HepG2 (cell line): ENCODE results near the gene NMU. TPM values are rescaled to one million over a fixed set of nuclear protein-coding genes. Genes with fewer than 3 reads are reported as not detected.
"Not testable (repeated sequence)": the region's sequence is repeated elsewhere in the genome, so short reads cannot be mapped to it uniquely, and the experiment has no call there.

Experiments
- ATAC-seq: fragments of 200-7000 bp; cut with Tn5 transposase; 3 replicates; pipeline ENCODE4 v1.9.1; 2020; ENCODE audit warnings: mild to moderate bottlenecking, moderate library complexity
- BruUV-seq: library from RNA; stranded (reverse); fragments of 400-500 nt; replicated peaks from 2 replicates; lab custom pipeline; 2021; lab: Mats Ljungman, UMichigan
- CTCF ChIA-PET: fragments of 300-600 bp; formaldehyde crosslinking; extraction: SDS; loops from one replicate; lab custom pipeline; 2021; ENCODE audit warnings: low total read pairs, inconsistent platforms, low intra/inter-chr PET ratio; lab: Yijun Ruan, JAX
- POLR2A ChIA-PET: fragments of 350-600 bp; sonication (Branson Sonifier 250); formaldehyde crosslinking; loops from one replicate; lab custom pipeline; 2020; ENCODE audit warnings: antibody characterized with exemption, inconsistent platforms; lab: Yijun Ruan, JAX
- DNase-seq: peaks from one replicate; pipeline ENCODE4 v3.0.0-alpha.2; 2015; ENCODE audit warnings: low spot score
- FAIRE-seq: peaks from 3 replicates; lab custom pipeline; 2011; peaks lifted over from hg19 to GRCh38; lab: Jason Lieb, UNC
- H2AFZ ChIP-seq: one replicate; pipeline ENCODE4 v1.6.1; 2011; ENCODE audit warnings: low read length, inconsistent platforms
- H3K27ac ChIP-seq: fragments of 300-600 bp; 3 replicates; pipeline ENCODE4 v1.8.0; 2011; ENCODE audit warnings: mixed run types, mild to moderate bottlenecking, mixed read lengths, low read length, inconsistent platforms; ENCODE audit not compliant: insufficient read depth; ENCODE audit errors: extremely low read length
- H3K27me3 ChIP-seq, 2 experiments: fragments of 200-600 bp in 1 of 2; 2 replicates in 1 of 2; 3 replicates in 1 of 2; pipeline versions ENCODE4 v1.6.0 to v1.8.0; 2011; ENCODE audit warnings: low read length in 2 of 2, mild to moderate bottlenecking in 2 of 2, moderate library complexity in 2 of 2, inconsistent platforms in 1 of 2; ENCODE audit not compliant: insufficient read depth in 2 of 2, control insufficient read depth in 1 of 2
- H3K36me3 ChIP-seq, 2 experiments: fragments of 200-600 bp in 1 of 2; replicated peaks in 1 of 2; 2 replicates in 1 of 2; 3 replicates in 1 of 2; pipeline versions ENCODE4 v1.5.1 to v1.8.0; 2011; ENCODE audit warnings: low read length in 2 of 2, inconsistent platforms in 1 of 2; ENCODE audit not compliant: insufficient read depth in 2 of 2, control insufficient read depth in 1 of 2
- H3K4me1 ChIP-seq: 2 replicates; pipeline ENCODE4 v1.5.1; 2012; ENCODE audit warnings: low read length, inconsistent platforms; ENCODE audit not compliant: insufficient read depth
- H3K4me2 ChIP-seq: 2 replicates; pipeline ENCODE4 v1.6.0; 2011; ENCODE audit warnings: low read depth, low read length, inconsistent platforms
- H3K4me3 ChIP-seq, 3 experiments: fragments of 200-600 bp in 1 of 3; sonication (generic), shearing (Covaris generic) in 1 of 3; replicated peaks in 1 of 3; 2 replicates each; pipeline ENCODE4 v1.5.1; 2011 to 2016; ENCODE audit warnings: low read length in 3 of 3, inconsistent platforms in 2 of 3, low read depth in 2 of 3, mild to moderate bottlenecking in 2 of 3, control low read depth in 1 of 3, mixed read lengths in 1 of 3; ENCODE audit not compliant: insufficient read depth in 1 of 3
- H3K79me2 ChIP-seq: one replicate; pipeline ENCODE4 v1.6.1; 2011; ENCODE audit warnings: low read length, inconsistent platforms; ENCODE audit not compliant: insufficient read depth
- H3K9ac ChIP-seq: 2 replicates; pipeline ENCODE4 v1.6.0; 2011; ENCODE audit warnings: mild to moderate bottlenecking, low read depth, low read length, inconsistent platforms; ENCODE audit not compliant: insufficient read depth
- H3K9me3 ChIP-seq: 2 replicates; pipeline ENCODE4 v1.5.1; 2012; ENCODE audit warnings: mild to moderate bottlenecking, low read length
- H4K20me1 ChIP-seq: 2 replicates; pipeline ENCODE4 v1.6.0; 2011; ENCODE audit warnings: inconsistent platforms, mild to moderate bottlenecking, low read length, moderate library complexity; ENCODE audit not compliant: insufficient read depth
- ATF7 ChIP-seq, 2 experiments: fragments of 450-650 bp in 1 of 2; sonication (generic) in 1 of 2; formaldehyde crosslinking in 1 of 2; IDR thresholded peaks; 2 replicates each; pipeline versions ENCODE4 v1.4.0 to v1.6.1; 2016 to 2020; ENCODE audit warnings: antibody characterized with exemption in 1 of 2, mild to moderate bottlenecking in 1 of 2, missing genetic modification reagents in 1 of 2
- ZNF788 ChIP-seq: sonication (generic); formaldehyde crosslinking; IDR thresholded peaks from 2 replicates; pipeline ENCODE4 v1.5.0; 2020; ENCODE audit warnings: mild to moderate bottlenecking, missing genetic modification reagents, borderline replicate concordance
- WGBS: methylation state at CpG from one replicate; pipeline ENCODE4 v1.1.6; 2017; ENCODE audit warnings: low lambda C conversion rate; 5-methylcytosine and 5-hydroxymethylcytosine counted together
- in situ Hi-C: cut with HindIII; loops from 2 replicates; pipeline ENCODE4 v1.10.0; 2017; ENCODE audit warnings: low pct_unique_long_range_greater_than_20kb; ENCODE audit not compliant: extremely low pct_ligation_motif_present
- intact Hi-C: fragments of 100-400 bp; cut with micrococcal nuclease; formaldehyde crosslinking; loops from one replicate; pipeline ENCODE4 v1.10.0; 2022; ENCODE audit not compliant: unreplicated experiment
- polyA plus RNA-seq, 8 experiments: library from polyadenylated mRNA; depleted of rRNA in 3 of 8; stranded (reverse) in 7 of 8; unstranded in 1 of 8; fragments of >200 nt; fragmentation: Illumina TruSeq in 4 of 8; extraction: Trizol in 4 of 8; gene quantifications; 2 replicates each; pipeline versions ENCODE4 v1.2.1 to v1.2.3, GENCODE V29; 2011 to 2016; ENCODE audit warnings: low read depth in 4 of 8, missing spikeins in 1 of 8, mixed read lengths in 1 of 8; ENCODE audit not compliant: insufficient read depth in 1 of 8
- total RNA-seq, 5 experiments: library from RNA; depleted of rRNA; stranded (reverse); fragments of >200 nt; fragmentation: Illumina TruSeq; extraction: Trizol; gene quantifications; 2 replicates each; pipeline ENCODE4 v1.2.3, GENCODE V29; 2016; ENCODE audit warnings: low read depth in 1 of 5

The NMU gene
- total and polyA plus RNA-seq, 2 of the 13 experiments (the other 11 are each of a cell fraction or from before 2014, with no cell fraction given) = not detected

DNA sequence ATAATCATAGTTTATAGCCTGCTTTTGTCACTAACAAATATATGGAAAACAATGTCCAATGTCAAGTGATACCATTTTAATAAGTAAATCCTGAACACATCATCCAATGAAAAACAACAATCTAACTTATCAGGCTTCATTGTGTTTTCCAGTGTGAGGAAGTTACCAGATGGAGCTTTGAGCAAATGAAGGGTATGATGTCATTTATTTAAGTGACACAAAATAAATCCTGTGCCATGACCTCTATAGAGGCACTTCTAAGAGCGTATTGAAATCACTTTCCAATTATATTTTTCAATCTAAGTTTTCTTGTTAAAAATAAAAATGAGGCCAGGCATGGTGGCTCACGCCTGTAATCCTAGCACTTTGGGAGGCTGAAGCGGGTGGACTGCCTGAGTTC lies 48.2 kb upstream of the NMU start:
- H3K9me3 ChIP-seq = no peaks in the 10 kb centered on the region
- TF ChIP-seq ZNF788 (CRISPR knock-in tag) (no peak), ATF7 (IDR thresholded peaks at IDR 0.05) (peak; percentile 73), ATF7 (CRISPR knock-in tag; IDR thresholded peaks at IDR 0.05) (no peak)
- no peaks in the 10 kb centered on the region for H3K36me3 ChIP-seq
- no peak overlapping the region for H3K4me2 ChIP-seq
- in situ Hi-C loops (no loop called here), intact Hi-C loops (no loop called here)
- H3K79me2 ChIP-seq = no peaks in the 10 kb centered on the region
- no TSS peak for BruUV-seq
- POLR2A ChIA-PET = no interaction called here
- H3K27me3 ChIP-seq = no peaks in the 10 kb centered on the region
- no peaks in the 10 kb centered on the region for H3K4me1 ChIP-seq
- H3K4me3 ChIP-seq = no peak overlapping the region
- ATAC-seq = no peak
- FAIRE-seq = no peak
- DNase-seq = no peak
- H3K9ac ChIP-seq = no peak overlapping the region
- CTCF ChIA-PET = no interaction called here
- H2AFZ ChIP-seq = no peak overlapping the region
- no peaks in the 10 kb centered on the region for H4K20me1 ChIP-seq
- 4% methylated on average over 3 of the region's 3 CpGs for WGBS
- H3K27ac ChIP-seq = no peak overlapping the region

DNA sequence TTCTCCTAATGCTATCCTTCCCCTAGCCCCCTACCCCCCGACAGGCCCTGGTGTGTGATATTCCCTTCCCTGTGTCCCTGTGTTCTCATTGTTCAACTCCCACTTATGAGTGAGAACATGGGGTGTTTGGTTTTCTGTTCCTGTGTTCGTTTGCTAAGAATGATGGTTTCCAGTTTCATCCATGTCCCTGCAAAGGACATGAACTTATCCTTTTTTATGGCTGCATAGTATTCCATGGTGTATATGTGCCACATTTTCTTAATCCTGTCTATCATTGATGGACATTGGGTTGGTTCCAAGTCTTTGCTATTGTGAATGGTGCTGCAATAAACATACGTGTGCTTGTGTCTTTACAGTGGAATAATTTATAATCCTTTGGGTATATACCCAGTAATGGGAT lies 46.7 kb upstream of the NMU start:
- FAIRE-seq, H3K4me1 ChIP-seq, H3K9me3 ChIP-seq, H3K36me3 ChIP-seq, CTCF ChIA-PET, POLR2A ChIA-PET, H3K27ac ChIP-seq, H2AFZ ChIP-seq, H3K4me3 ChIP-seq, intact Hi-C loops, in situ Hi-C loops, H4K20me1 ChIP-seq, H3K79me2 ChIP-seq, BruUV-seq, H3K27me3 ChIP-seq, H3K9ac ChIP-seq, ATAC-seq, DNase-seq, H3K4me2 ChIP-seq: not testable (repeated sequence)
- WGBS = 6% methylated on average over 3 of the region's 3 CpGs
